Activated CD4-positive, alpha-beta T cell treated with anti-CD3 and anti-CD28 coated beads, Interleukin-10, Interleukin-2, amounts not matched to agents 100 ng/mL and 50 ng/mL, durations not matched to agents 16 hours and 8 hours (primary cell): ENCODE results near the gene ZHX3.

Source experiments
- DNase-seq: peaks from one replicate; pipeline ENCODE4 v3.0.0-alpha.2; 2020

Gene ZHX3

DNA sequence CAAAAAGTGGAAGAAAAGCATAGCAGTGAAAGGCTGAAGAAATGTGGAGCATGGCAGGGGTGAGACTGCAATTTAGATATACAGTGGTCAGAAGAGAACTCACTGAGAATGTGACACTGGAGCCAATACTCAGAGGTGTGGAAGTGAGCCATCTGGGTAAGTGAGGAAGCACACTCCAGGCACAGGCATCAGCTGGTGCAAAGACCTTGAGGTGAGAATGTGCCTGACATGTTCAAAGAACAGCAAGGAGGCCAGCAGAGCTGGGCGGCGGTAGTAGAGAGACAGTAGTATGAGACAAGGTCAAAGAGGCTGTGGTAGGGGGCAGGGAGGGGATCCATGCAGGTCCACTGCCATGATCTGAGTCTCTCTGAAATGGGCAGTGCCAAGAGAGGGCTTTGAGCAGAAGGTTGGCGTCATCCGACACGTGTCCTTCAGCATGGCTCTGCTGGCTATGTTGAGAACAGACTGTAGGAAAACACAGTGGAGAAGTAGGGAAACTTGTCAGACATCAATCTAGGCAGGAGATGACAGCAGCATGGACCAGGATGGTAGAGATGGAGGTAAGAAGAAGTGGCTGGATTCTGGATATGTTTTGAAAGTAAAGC, 95.8 kb downstream of the ZHX3 start:
- no peak for DNase-seq

DNA sequence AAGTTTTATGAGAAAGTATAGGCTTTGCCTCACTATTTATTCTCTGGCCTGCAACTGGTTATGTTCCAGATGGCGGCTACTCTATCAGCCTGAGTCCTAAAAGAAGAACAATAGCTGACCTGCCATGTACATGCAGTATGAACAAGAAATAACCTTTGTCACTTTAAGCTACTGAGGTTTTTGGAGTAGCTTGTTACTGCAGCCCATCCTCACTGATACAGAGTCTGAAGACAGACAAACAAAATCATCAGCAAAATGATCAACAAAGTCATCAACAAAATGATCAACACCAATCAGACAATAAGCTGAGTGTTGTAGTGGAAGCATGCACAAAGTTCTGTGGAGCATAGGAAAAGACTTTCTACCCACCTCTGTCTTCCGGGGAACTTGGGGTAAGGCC, 97.7 kb downstream of the ZHX3 start:
- DNase-seq = no peak

DNA sequence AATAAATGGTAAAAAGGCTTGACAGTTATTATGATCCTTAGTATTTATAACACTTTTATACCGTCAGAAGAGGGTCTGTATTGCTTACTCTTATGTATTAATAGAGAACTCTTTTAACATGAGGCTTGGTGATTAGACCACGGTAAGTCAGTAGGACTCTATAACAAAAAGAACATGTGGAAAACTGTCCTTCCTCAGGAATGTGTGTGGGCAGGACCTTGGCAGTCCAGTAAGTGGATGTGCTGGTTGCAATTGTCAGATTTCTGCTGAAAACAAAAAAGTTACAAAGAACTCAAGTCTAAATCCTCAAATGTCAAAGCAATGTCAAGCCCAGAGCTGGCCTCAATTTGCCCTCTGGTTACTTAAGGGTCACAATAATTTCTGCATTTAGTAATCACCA, 99.1 kb downstream of the ZHX3 start:
- no peak for DNase-seq

GRCh38 chr20:41217422-41217821, 100.1 kb downstream of the ZHX3 start:
- DNase-seq = no peak

DNA sequence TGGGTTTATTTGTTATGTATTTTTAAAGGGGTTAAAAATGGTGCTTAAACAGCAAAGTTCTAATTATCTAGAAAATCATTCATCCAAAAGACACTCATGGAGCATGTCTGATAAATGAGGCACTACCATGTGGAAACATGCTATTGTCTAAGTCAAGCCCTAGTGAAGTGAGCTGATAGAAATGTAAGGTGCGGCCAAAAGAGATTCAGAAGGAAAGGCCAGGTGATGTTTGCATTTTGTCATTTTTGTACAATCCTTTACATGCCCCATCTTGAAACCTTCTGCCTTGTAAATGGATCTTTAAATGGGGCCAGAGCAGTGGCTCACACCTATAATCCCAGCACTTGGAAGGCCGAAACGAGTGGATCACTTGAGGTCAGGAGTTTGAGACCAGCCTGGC, 102.9 kb downstream of the ZHX3 start:
- no peak for DNase-seq

DNA sequence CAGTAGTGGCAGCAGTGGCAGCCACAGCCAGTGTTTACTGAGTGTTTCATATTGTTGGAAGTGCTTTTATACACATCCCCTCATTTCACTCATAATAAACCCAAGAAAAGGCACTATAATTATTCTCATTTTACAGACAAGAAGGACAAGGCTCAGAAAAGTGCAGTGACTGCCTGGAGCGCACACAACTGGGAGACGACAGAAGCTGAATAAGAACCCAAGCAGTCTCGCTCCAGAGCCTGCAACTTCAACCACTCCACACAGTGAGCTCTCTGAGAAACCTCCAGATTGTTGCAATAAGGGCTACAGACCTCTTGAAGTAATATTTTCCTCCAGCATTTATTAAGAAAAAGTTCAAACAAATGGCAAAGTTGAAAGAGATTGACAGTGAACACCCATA, 103.3 kb downstream of the ZHX3 start:
- DNase-seq = no peak

DNA sequence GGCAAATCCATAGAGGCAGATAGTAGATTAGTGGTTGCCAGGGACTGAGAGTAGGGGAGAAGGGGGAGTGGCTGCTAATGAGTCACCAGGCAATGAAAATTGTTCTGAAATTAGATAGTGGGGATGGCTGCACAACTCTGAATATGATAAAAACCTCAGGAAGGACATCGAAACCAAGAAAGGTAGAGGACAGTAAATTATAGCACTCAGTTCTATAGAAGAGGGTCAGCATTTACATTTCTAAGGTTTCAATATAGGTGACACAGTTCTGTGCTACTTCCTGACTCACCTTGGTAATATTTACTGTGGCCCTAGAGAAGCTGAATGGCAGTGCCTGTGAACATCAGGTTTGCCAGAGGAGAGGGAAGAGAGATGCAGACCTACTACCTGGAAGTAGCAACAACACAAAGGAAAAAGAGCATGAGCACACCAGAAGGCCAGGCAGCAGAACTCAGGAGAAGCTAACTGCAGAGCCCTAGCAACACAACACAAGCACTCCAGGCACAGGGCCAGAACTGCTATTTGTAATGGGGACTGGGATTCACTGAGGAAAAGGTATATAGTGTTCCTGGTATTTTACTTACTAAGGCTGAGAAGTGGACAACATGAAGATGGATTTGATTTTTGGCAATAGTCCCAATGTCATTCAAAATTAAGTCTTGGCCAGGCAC, 104.2 kb downstream of the ZHX3 start:
- no peak for DNase-seq

GRCh38 chr20:41205313-41205712, 112.2 kb downstream of the ZHX3 start:
- no peak for DNase-seq

DNA sequence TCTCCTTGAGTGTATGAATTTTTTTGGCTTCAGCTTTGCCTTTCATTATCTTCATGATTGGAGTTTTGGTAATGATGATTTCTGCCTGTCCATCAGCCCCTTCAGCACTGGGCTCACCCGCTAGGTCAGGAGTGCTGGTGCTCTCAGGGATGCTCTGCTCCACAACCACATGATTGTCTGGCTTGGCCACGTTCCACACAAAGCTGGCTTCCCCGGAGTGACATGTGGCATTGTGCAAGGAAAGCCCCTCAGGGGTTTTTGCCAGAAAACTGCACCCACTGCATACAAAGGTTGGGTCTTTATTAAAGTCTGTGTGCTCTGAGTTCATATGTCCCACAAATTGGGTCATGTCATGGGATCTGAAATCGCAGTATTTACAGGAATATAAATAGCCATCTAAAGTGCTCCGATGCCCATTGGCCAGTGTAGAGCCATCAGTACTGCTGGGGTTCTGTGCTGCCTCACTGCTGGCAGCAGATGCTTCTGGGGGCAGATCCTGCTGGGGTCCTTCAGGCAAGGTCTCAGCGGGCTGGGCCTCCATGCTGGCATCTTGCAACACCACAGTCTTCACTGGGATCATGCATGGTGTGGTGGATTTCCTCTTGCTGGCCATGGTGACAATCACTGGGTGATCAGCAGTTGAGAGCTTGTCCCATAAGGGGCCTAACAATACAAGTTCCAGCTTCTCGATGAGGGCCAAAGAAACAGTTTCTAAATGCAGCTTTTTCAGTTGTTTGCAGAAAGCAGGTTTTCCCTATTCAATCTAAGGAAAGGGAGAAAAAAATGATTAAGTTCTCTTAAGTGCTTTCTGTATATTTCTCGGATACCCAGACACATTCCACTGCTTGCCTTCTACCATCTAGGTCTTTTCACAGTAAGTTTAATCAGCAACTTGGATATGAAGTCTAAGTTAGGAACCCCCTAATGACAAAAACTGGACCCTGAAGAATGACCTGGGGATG, 112.9 kb downstream of the ZHX3 start:
- no peak for DNase-seq

DNA sequence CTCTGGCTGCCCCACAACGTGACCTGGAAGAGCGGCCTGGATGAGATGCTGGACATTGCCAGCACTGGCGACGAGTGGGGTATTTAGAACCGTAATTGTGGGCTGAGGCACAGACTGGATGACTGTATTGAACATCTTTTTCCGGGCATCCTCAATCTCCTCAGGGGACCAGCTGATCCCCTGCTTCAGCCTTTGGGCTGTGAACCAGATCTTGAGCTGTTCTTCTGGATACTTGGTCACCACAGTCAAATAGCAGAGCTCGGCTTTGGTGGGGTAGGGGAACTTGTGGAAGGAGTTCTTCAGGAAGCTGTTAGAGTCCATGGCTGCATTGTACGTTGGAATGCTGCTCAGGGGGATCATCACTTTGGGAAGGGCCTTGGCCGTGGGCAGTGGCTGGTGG, 113.9 kb downstream of the ZHX3 start:
- no peak for DNase-seq

- DNase-seq = no peak
These were observed 115.1 kb downstream of the ZHX3 start for GRCh38 chr20:41202426-41202825.

GRCh38 chr20:41201760-41202159, 115.8 kb downstream of the ZHX3 start:
- DNase-seq = no peak

DNA sequence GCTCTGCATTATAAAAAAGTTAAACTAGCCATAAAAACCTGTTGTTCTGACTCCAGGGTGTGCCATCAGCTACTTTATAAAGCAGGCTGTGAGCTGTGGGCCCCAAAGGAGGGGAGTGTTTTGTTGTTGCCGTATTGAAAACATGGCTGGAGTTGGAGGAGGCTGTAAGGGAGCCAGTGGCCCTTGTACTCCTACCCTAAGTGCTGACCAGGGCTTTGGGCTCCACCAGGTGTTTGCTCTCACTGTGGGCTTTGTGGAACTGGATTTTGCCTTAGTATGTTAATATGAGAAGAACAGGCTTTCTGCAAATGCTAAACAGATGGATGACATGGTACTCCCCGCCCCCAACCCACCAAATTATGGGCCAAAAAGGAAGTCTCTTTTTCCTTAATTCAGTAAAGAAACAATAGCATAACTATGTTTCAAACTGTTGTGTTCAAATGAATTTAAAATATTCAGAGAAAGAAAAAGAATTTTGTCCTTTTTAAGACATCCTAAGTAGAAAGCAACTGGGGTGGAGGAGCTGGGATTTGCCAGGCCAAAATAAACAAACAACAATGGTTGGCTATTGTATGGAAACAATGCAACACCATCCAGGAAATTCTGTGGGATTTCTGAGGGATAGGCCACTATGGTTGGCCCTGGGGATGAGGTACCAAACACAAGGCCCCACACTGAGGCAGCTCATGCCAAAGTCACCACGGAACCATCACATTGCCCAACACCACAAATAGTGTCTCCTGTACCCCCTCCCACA, 116.9 kb downstream of the ZHX3 start:
- DNase-seq = no peak

DNA sequence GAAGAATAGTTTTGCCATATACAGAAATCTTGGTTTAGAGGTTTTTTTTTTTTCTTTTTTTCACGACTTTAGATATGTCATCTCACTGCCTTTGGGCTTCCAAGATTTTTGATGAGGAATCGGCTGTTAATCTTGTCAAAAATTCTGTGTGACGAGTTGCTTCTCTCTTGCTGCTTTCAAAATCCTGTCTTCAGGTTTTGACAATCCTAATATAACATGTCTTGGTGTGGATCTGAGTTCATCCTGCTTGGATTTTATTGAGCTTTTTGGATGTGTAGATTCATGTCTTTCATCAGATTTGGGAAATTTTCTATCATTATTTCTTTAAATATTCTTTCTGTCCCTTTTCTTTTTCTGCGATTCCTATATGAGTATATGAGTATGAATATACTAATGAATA, 119.1 kb downstream of the ZHX3 start:
- no peak for DNase-seq

DNA sequence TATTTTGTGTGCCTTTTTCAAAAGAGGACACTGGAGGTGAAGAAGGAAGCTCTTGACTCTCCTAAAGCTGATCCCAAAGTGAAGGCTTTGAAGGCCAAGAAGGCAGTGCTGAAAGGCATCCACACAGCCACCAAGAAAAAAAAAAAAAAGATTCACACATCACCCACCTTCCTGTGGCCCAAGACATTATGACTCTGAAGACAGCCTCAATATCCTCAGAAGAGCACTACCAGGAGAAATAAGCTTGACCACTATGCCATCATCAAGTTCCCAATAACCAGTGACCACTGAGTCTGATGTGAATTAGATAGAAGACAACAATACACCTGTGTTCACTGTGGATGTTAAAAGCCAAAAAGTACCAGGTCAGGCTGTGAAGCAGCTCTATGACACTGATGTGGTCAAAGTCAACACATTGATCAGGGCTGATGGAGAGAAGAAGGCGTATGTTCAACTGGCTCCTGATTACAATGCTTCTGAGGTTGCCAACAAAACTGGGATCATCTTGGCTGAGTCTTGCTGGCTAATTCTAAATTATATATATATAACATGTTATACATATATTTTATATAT, 120.8 kb downstream of the ZHX3 start:
- DNase-seq = no peak

DNA sequence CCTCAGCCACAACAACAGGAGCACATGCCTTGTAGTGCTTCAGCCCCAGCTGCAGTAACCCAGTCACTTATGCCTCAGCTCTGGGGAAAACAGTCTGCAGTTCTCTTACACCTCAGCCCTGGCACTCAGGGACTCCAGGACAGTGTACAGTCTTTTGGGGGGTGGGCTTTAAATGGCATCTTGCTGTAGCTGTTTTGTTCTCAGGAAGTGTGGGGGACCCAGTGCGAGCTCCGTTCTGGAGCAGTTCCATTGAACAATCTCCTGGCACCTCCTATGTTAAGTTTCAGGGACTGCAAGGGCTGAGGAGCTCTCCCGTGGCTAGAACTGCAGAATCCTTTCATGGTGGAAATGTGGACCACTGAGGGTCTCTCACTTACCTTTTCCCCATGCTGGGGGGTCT, 125.0 kb downstream of the ZHX3 start:
- no peak for DNase-seq

GRCh38 chr20:41191562-41192500, 125.7 kb downstream of the ZHX3 start:
- no peak for DNase-seq

DNA sequence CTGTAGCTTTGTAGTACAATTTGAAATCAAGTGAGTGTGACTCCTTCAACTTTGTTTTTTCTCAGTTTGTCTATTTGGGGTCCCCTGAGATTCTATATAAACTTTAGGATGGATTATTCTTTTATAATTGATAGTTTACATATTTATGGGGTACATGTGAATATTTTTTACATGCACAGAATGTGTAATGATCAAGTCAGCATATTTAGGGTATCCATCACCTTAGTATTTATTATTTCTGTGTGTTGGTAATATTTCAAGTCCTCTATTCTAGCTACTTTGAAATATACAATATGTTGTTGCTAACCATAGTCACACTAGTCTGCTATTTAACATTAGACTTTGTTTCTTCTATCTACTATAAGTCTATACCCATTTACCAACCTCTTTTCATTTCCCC, 129.9 kb downstream of the ZHX3 start:
- DNase-seq = no peak

DNA sequence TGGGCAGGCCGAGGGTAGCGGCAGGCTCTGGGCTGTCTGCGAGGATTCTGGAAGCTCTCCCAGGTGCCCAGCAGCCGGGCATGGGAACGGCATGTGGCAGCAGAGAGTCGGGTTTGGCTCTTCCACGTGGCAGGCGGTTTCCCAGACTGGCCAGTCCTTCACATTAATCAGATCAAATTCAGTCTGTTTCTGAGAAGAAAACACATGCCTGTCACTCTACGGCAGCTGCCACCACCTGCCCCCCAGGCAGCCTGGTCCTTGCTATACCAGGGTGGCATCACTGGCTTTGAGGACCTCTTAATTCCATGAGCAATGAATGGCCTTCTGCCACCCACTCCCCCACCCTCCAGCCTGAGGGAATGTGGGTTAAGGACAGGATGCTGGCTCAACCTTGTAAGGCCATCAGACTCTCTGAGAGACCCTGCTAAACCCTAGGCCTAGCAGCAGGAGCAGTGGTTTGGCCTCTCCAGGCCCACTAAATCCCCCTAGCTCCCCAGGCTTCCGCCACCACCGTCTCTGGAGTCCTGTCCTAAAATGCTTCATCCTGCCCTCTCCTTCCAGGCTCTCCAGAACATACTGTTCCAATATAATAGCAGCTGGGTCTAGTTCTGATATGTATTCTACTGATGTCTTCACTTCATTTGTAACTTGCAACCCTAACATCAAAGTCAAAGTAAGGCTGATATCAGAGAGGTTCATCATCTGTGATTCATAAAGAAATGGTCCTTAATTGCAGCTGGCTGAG, 132.3 kb downstream of the ZHX3 start:
- no peak for DNase-seq

GRCh38 chr20:41183831-41184230, 133.7 kb downstream of the ZHX3 start:
- DNase-seq = no peak

DNA sequence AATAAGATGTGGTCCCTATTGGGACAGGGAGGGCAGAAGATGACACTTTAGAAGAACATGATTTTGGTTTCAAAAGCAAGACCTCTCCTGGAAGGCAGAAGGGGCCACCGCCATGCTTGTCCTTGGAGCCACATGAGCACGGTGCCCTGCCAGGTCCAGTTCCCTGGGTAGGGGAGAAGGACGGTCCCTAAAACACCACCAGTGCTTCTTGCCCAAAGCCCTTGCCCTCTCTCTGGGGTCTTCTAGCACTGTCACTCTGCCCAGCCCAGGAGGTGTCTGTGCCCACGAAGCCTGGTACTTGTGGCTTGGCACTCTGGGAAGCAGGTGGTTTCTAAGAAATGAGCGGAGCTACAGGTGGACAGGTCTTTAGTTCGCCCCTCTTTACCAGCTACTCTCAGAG, 134.1 kb downstream of the ZHX3 start:
- DNase-seq = no peak
